Measurements from ENCODE around the gene RAPGEF1. TPM values are rescaled to one million over a fixed set of nuclear protein-coding genes. Genes with fewer than 3 reads are reported as not detected.

RAPGEF1 gene
- total and polyA plus RNA-seq, 2 of the 13 experiments (the other 11 are each of a cell fraction or from before 2014, with no cell fraction given), result 21.2 to 38.9 TPM

GRCh38 chr9:131762356-131762932 lies 22.6 kb upstream of the RAPGEF1 start (continued):
- TF ChIP-seq ZNF484 (CRISPR knock-in tag; IDR thresholded peaks at IDR 0.05; ENCODE audit: borderline replicate concordance, low read depth) (no peak), ZNF546 (CRISPR knock-in tag; conservative IDR thresholded peaks at IDR 0.05) (no peak), YEATS4 (CRISPR knock-in tag; IDR thresholded peaks at IDR 0.05; ENCODE audit: borderline replicate concordance) (no peak), TCF7 (IDR thresholded peaks at IDR 0.05; ENCODE audit: low read depth) (no peak), HMG20A (CRISPR knock-in tag; IDR thresholded peaks at IDR 0.05; ENCODE audit: borderline replicate concordance) (no peak), ZNF430 (CRISPR knock-in tag; IDR thresholded peaks at IDR 0.05) (0 out of 2 replicates have a peak, but pooled peaks have one; percentile 56), ATF7 (IDR thresholded peaks at IDR 0.05) (no peak), ATF7 (CRISPR knock-in tag; IDR thresholded peaks at IDR 0.05) (no peak), AHR (CRISPR knock-in tag; IDR thresholded peaks at IDR 0.05) (no peak), PBX2 (CRISPR knock-in tag; IDR thresholded peaks at IDR 0.05) (no peak), MZF1 (CRISPR knock-in tag; IDR thresholded peaks at IDR 0.05; ENCODE audit: borderline replicate concordance) (no peak), HMG20B (CRISPR knock-in tag; conservative IDR thresholded peaks at IDR 0.05) (no peak), GABPB1 (CRISPR knock-in tag; IDR thresholded peaks at IDR 0.05) (peak; percentile 60; the same call in 1 of the 2 replicates), ZNF878 (CRISPR knock-in tag; IDR thresholded peaks at IDR 0.05) (no peak)
- TF ChIP-seq, protein P1, sequence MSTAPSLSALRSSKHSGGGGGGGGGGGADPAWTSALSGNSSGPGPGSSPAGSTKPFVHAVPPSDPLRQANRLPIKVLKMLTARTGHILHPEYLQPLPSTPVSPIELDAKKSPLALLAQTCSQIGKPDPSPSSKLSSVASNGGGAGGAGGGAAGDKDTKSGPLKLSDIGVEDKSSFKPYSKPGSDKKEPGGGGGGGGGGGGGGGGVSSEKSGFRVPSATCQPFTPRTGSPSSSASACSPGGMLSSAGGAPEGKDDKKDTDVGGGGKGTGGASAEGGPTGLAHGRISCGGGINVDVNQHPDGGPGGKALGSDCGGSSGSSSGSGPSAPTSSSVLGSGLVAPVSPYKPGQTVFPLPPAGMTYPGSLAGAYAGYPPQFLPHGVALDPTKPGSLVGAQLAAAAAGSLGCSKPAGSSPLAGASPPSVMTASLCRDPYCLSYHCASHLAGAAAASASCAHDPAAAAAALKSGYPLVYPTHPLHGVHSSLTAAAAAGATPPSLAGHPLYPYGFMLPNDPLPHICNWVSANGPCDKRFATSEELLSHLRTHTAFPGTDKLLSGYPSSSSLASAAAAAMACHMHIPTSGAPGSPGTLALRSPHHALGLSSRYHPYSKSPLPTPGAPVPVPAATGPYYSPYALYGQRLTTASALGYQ (CRISPR knock-in tag; IDR thresholded peaks at IDR 0.05), result no peak
